DOHH2 (cell line): ENCODE results near the gene KIAA1328.

Experiments
- H3F3A ChIP-seq: fragments of 200-600 bp; sonication (generic), shearing (Covaris generic); 2 replicates; pipeline ENCODE4 v1.6.0; 2016; ENCODE audit warnings: antibody characterized with exemption, mild to moderate bottlenecking; ENCODE audit not compliant: control insufficient read depth, insufficient read depth
- H3K27ac ChIP-seq: fragments of 200-600 bp; sonication (generic); 2 replicates; pipeline ENCODE4 v1.5.1; 2014; ENCODE audit warnings: low read depth, mild to moderate bottlenecking, low read length, moderate library complexity
- H3K27me3 ChIP-seq: fragments of 200-600 bp; sonication (generic); 2 replicates; pipeline ENCODE4 v1.6.1; 2014; ENCODE audit warnings: mild to moderate bottlenecking, low read length, mixed read lengths; ENCODE audit not compliant: control insufficient read depth
- H3K36me3 ChIP-seq: fragments of 200-600 bp; sonication (generic); 2 replicates; pipeline ENCODE4 v1.6.1; 2014; ENCODE audit warnings: mild to moderate bottlenecking, low read length, moderate library complexity, mixed read lengths; ENCODE audit not compliant: control insufficient read depth
- H3K4me1 ChIP-seq: fragments of 200-600 bp; sonication (generic); 2 replicates; pipeline ENCODE4 v1.6.1; 2014; ENCODE audit warnings: mild to moderate bottlenecking, low read length, mixed read lengths; ENCODE audit not compliant: control insufficient read depth
- H3K4me2 ChIP-seq: fragments of 200-600 bp; sonication (generic); 2 replicates; pipeline ENCODE4 v1.6.0; 2014; ENCODE audit warnings: mild to moderate bottlenecking, low read length, moderate library complexity
- H3K4me3 ChIP-seq: fragments of 200-600 bp; sonication (generic); 2 replicates; pipeline ENCODE4 v1.5.1; 2014; ENCODE audit warnings: mild to moderate bottlenecking, low read length, mixed read lengths
- H3K79me2 ChIP-seq: fragments of 200-600 bp; sonication (generic); 2 replicates; pipeline ENCODE4 v1.6.1; 2014; ENCODE audit warnings: mild to moderate bottlenecking, low read length, mixed read lengths; ENCODE audit not compliant: control insufficient read depth
- H3K9me2 ChIP-seq: fragments of 200-600 bp; sonication (generic); replicated peaks from 2 replicates; pipeline ENCODE4 v1.6.1; 2014; ENCODE audit warnings: mild to moderate bottlenecking, low read length, mixed read lengths; ENCODE audit not compliant: control insufficient read depth
- H3K9me3 ChIP-seq: fragments of 200-600 bp; sonication (generic); 2 replicates; pipeline ENCODE4 v1.6.1; 2014; ENCODE audit warnings: antibody characterized with exemption, low read length, mixed read lengths; ENCODE audit not compliant: control insufficient read depth, insufficient read depth
- H4K20me1 ChIP-seq: fragments of 200-600 bp; sonication (generic); 2 replicates; pipeline ENCODE4 v1.6.0; 2014; ENCODE audit warnings: low read depth, mild to moderate bottlenecking, antibody characterized with exemption, low read length, moderate library complexity; ENCODE audit not compliant: control insufficient read depth, insufficient read depth
- CTCF ChIP-seq: fragments of 200-600 bp; sonication (generic); IDR thresholded peaks from one replicate; pipeline ENCODE4 v1.5.1; 2014; ENCODE audit warnings: antibody characterized with exemption, mild to moderate bottlenecking, low read depth, low read length; ENCODE audit not compliant: poor library complexity, severe bottlenecking
- EZH2phosphoT487 ChIP-seq: fragments of 200-600 bp; sonication (generic); IDR thresholded peaks from 2 replicates; pipeline ENCODE4 v1.6.1; 2017; ENCODE audit warnings: borderline replicate concordance, mild to moderate bottlenecking, antibody characterized with exemption, low read length, moderate library complexity, mixed read lengths

Gene KIAA1328

GRCh38 chr18:37107748-37108522 lies 279.0 kb downstream of the KIAA1328 start:
- H3K36me3 ChIP-seq: no peaks in the 10 kb centered on the region
- no peaks in the 10 kb centered on the region for H3K9me3 ChIP-seq
- H3K27me3 ChIP-seq: no peaks in the 10 kb centered on the region
- H3K27ac ChIP-seq: no peak overlapping the region
- no peaks in the 10 kb centered on the region; the same call in 1 of the 2 replicates for H3K9me2 ChIP-seq
- H3K4me3 ChIP-seq: no peak overlapping the region
- H3K4me1 ChIP-seq: no peaks in the 10 kb centered on the region
- no peak overlapping the region for H3K4me2 ChIP-seq
- no peaks in the 10 kb centered on the region for H4K20me1 ChIP-seq
- no peaks in the 10 kb centered on the region for H3F3A ChIP-seq
- H3K79me2 ChIP-seq: no peaks in the 10 kb centered on the region
- TF ChIP-seq CTCF (no peak), EZH2phosphoT487 (no peak)

GRCh38 chr18:37122877-37123276 lies 293.9 kb downstream of the KIAA1328 start:
- no peaks in the 10 kb centered on the region for H3K36me3 ChIP-seq
- no peaks in the 10 kb centered on the region for H3F3A ChIP-seq
- H3K9me2 ChIP-seq: no peaks in the 10 kb centered on the region
- no peaks in the 10 kb centered on the region for H3K79me2 ChIP-seq
- no peak overlapping the region for H3K27ac ChIP-seq
- no peak overlapping the region for H3K4me2 ChIP-seq
- TF ChIP-seq EZH2phosphoT487: no peak
- TF ChIP-seq CTCF: no peak
- H3K27me3 ChIP-seq: no peaks in the 10 kb centered on the region
- H4K20me1 ChIP-seq: no peaks in the 10 kb centered on the region
- no peaks in the 10 kb centered on the region for H3K4me1 ChIP-seq
- H3K9me3 ChIP-seq: no peaks in the 10 kb centered on the region
- no peak overlapping the region for H3K4me3 ChIP-seq

DNA sequence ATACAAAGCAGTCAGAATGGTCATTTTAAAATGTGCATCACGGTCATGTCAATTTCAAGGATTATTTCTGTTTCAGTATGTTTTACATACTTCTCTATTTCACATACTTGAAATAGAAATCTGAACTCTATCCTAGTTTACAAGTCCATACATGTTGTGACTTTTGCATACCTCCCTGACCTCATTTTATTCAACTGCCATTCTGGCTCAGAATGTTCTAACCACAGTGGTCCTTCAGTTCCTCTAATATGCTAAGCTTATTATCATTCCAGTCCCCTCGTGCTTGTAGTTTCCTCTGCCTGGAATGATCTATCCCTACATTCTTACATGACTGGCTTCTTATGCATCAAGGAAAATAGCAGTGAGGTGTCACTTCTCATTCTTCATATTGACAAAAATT lies 295.6 kb downstream of the KIAA1328 start:
- no peaks in the 10 kb centered on the region for H3K9me2 ChIP-seq
- H3K27ac ChIP-seq: no peak overlapping the region
- no peaks in the 10 kb centered on the region for H3K27me3 ChIP-seq
- H4K20me1 ChIP-seq: no peaks in the 10 kb centered on the region
- H3K4me1 ChIP-seq: no peaks in the 10 kb centered on the region
- H3K79me2 ChIP-seq: no peaks in the 10 kb centered on the region
- no peak overlapping the region for H3K4me2 ChIP-seq
- no peaks in the 10 kb centered on the region for H3K9me3 ChIP-seq
- H3K36me3 ChIP-seq: no peaks in the 10 kb centered on the region
- H3F3A ChIP-seq: no peaks in the 10 kb centered on the region
- TF ChIP-seq EZH2phosphoT487 (no peak), CTCF (no peak)
- H3K4me3 ChIP-seq: no peak overlapping the region
